Measurements from ENCODE around the gene NDUFAF7. TPM values are rescaled to one million over a fixed set of nuclear protein-coding genes. Genes with fewer than 3 reads are reported as not detected.

NDUFAF7 gene, protein sequence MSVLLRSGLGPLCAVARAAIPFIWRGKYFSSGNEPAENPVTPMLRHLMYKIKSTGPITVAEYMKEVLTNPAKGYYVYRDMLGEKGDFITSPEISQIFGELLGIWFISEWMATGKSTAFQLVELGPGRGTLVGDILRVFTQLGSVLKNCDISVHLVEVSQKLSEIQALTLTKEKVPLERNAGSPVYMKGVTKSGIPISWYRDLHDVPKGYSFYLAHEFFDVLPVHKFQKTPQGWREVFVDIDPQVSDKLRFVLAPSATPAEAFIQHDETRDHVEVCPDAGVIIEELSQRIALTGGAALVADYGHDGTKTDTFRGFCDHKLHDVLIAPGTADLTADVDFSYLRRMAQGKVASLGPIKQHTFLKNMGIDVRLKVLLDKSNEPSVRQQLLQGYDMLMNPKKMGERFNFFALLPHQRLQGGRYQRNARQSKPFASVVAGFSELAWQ
- 10 to 100 TPM; 26.7 to 35.0 (median 28.3) TPM for total RNA-seq
- polyA plus RNA-seq: 10 to 100 TPM in 1 of 3 donors, 1 to 10 TPM in 2; 6.7 to 10.3 (median 7.2) TPM

DNA sequence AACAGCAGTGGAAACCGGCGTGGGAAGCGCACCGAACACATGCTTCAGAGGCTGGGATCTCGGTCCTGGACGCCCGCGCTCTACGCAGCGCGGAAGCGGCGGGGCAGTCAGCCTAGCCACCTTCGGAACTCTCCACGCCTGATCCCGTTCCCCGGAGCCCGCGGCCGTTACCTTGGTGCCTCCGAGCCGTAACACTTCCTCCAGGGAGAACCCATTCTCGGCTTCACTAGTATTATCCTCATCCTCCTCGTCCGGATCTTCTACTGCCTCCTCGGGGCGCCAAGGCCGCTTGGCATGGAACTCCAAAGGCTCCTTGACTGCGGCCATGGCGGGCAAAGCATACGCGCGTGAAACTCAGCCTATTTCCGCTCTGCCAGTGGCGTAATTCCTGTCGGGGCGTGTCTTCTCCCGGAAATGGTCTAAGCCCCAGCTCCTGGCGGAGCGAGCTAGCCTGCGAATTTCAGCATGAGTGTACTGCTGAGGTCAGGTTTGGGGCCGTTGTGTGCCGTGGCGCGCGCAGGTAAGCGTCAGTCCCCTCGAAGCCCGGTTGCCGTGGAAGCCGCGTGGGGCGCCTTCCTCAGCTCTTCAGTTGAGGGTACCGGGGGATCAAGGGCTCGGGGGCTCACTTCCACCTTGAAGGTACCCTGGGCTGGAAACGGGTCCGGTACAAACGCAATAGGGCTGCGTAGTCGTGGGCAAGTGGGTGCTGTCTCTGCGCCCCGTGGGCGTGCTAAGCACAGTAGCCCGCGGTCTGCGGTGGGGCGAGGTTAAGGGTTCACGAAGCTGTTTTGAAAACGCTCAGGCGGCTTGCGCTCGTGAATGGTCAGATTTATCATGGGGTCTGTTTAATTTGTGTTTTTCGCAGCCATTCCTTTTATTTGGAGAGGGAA lies at the start of gene NDUFAF7, which contains the start of gene CEBPZ:
Gene NDUFAF7 (plus strand): TSS at position 418 of the 890 bp plus-strand sequence. CDS start 48 bp downstream, at position 466.
Gene CEBPZ (minus strand): TSS at position 356 of the 890 bp plus-strand sequence. CDS start 29 bp downstream, at position 327.
- peaks cover 0 to 62% (median 52%) of the 10 kb centered on the region in 4 donors for H3K4me1 ChIP-seq
- intact Hi-C loops (cut with DNase I): loop anchor here (1.0 to 10.0 kb wide), 5 partner anchors 35 to 147 kb away; partner anchors contain the start of genes CEBPZOS, EIF2AK2, GPATCH11 and HEATR5B
- WGBS, 2 donors: 0% methylated on average over 73 of the region's 73 CpGs
- peak; percentile 96 for DNase-seq
- TF ChIP-seq, protein P1, sequence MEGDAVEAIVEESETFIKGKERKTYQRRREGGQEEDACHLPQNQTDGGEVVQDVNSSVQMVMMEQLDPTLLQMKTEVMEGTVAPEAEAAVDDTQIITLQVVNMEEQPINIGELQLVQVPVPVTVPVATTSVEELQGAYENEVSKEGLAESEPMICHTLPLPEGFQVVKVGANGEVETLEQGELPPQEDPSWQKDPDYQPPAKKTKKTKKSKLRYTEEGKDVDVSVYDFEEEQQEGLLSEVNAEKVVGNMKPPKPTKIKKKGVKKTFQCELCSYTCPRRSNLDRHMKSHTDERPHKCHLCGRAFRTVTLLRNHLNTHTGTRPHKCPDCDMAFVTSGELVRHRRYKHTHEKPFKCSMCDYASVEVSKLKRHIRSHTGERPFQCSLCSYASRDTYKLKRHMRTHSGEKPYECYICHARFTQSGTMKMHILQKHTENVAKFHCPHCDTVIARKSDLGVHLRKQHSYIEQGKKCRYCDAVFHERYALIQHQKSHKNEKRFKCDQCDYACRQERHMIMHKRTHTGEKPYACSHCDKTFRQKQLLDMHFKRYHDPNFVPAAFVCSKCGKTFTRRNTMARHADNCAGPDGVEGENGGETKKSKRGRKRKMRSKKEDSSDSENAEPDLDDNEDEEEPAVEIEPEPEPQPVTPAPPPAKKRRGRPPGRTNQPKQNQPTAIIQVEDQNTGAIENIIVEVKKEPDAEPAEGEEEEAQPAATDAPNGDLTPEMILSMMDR (IDR thresholded peaks at IDR 0.05): no peak
- peak in 1 of 4 donors; percentile 17 for TF ChIP-seq EP300 (IDR thresholded peaks at IDR 0.05)
- peak; percentile 81 to 91 for TF ChIP-seq POLR2A (IDR thresholded peaks at IDR 0.05)
- peak; percentile 91 to 97 (median 92) for TF ChIP-seq POLR2AphosphoS5 (IDR thresholded peaks at IDR 0.05)
- H3K4me3 ChIP-seq: peak within 1 kb of the TSS; percentile 69 to 96 (median 82)
- H3K9me3 ChIP-seq: no peaks in the 10 kb centered on the region
- H3K27me3 ChIP-seq: no peaks in the 10 kb centered on the region
- H3K27ac ChIP-seq: peak within 1 kb of the TSS; percentile 93 to 98 (median 95)
- H3K36me3 ChIP-seq: peaks cover 6 to 30% (median 12%) of the 10 kb centered on the region in 4 donors

DNA sequence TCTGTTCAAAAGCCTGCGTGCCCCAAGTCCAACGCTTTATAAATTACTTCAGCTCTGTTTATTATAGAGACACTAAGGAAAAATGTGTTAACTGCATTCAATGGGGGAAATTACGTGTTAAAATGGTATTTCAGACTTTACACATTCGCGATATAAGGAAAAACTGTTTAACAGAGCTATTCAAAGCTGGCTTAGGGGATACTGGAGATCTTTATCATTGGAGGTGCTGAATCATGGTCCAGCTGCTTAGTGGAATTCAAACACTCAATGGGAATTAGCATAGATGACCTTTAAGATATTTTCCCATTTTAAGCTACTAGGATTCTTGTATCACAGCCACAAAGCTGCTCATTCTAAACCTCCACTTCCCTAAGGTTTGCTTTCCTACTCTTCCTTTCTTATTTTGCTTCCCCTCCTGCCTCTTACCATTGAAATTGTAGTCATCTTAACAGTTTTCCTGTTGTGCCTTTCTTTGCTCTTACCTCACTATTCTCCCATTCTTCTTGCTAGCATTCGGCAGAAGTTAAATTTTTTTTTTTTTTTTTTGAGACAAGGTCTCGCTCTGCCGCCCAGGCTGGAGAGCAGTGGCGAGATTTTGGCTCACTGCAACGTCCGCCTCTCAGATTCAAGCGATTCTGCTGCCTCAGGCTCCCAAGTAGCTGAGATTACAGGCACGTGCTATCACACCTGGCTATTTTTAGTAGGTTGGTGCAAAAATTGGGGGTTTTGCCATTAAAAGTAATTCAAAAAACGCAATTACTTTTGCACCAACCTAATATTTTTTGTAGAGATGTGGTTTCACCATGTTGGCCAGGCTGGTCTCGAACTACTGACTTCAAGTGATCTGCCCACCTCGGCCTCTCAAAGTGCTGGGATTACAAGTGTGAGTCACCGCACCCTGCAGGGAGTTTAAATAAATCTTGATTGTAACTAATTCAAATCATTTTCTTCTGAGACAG lies 49.5 kb upstream of the NDUFAF7 start:
- H3K27me3 ChIP-seq: peaks cover 0 to 5% (median 0%) of the 10 kb centered on the region in 3 donors
- H3K27ac ChIP-seq: no peak overlapping the region
- H3K9me3 ChIP-seq: no peaks in the 10 kb centered on the region
- H3K4me3 ChIP-seq: no peak overlapping the region
- no peaks in the 10 kb centered on the region for H3K36me3 ChIP-seq
- WGBS, 2 donors: 83 to 88% methylated on average over 17 of the region's 17 CpGs
- no peak for DNase-seq
- H3K4me1 ChIP-seq: no peaks in the 10 kb centered on the region
- intact Hi-C loops (cut with DNase I): no loop called here
- TF ChIP-seq POLR2A (IDR thresholded peaks at IDR 0.05) (no peak), EP300 (IDR thresholded peaks at IDR 0.05) (no peak), POLR2AphosphoS5 (IDR thresholded peaks at IDR 0.05) (no peak)
- TF ChIP-seq, protein P1 (IDR thresholded peaks at IDR 0.05): no peak

DNA sequence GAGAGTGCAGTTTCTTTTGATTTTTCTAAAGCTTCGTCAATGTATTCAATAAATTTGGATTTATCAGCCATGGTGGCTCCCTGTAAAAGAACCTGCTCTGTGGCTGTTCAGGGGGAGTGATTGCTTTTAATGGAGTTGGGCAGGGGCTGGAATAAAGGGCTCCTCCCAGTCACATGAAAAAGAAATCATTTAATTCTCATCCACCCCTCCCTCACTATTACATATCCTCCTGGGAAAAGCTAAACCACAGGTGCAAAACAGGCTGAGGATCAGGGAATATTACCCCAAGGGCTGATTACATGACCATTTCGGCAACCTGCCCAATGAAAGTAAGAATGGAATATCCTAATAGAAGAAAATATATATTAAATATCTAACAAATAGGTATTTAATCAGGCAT lies 42.9 kb upstream of the NDUFAF7 start, which contains the start of gene SULT6B1:
Gene SULT6B1 (minus strand): TSS at position 101 of the 400 bp plus-strand sequence. CDS start 30 bp downstream, at position 71.
- no peak within 1 kb of the TSS for H3K4me3 ChIP-seq
- H3K27ac ChIP-seq: peak within 1 kb of the TSS in 2 of 4 donors; percentile 17 to 20
- no peak for TF ChIP-seq POLR2AphosphoS5 (IDR thresholded peaks at IDR 0.05)
- TF ChIP-seq EP300 (IDR thresholded peaks at IDR 0.05): no peak
- TF ChIP-seq POLR2A (IDR thresholded peaks at IDR 0.05): no peak
- TF ChIP-seq, protein P1 (IDR thresholded peaks at IDR 0.05): no peak
- no peaks in the 10 kb centered on the region for H3K4me1 ChIP-seq
- no peaks in the 10 kb centered on the region for H3K36me3 ChIP-seq
- H3K9me3 ChIP-seq: no peaks in the 10 kb centered on the region
- 95 to 97% methylated on average over 2 of the region's 2 CpGs for WGBS, 2 donors
- intact Hi-C loops (cut with DNase I): no loop called here
- no peak for DNase-seq
- H3K27me3 ChIP-seq: peaks cover 0 to 5% (median 0%) of the 10 kb centered on the region in 3 donors

Measured in sigmoid colon (tissue), 7 donors.